ENCODE results near the gene TRHDE. TPM values are rescaled to one million over a fixed set of nuclear protein-coding genes. Genes with fewer than 3 reads are reported as not detected.

Gene TRHDE
- total RNA-seq, 4 donors from 2014 or later = 0.49 to 5.8 (median 1.1) TPM

DNA sequence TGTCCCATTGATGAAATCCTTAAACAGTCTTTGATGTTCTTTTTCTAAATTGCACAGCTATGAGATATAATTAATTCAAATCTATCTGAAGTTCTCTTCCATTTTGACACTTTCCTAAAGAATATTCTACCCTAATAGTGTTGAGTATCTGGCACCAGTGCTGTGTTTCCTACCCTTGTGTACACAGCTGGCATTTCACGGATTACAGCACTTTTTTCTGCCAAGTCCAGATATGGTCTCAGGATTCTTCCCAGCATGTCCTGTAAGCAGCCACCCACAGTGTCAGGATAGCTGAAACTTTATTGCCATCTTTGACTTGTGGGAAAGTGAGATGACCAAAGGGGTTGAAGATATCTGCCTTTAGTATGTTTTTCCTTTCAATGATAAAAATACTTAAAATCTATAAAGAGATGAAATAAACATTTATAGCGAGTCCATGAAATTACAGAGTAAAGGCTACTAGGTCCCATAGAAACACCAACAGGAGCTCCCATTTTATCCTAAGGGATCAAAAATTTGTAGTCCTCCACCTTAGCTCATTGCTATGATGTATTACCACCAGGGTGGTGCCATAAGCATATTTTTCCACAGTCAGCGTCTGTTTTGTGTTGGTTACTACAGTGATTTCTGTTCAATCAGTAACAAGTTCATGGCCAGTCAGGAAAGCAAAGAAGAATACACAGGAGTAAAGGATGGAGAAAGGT is 96.7 kb downstream of the TRHDE start:
- DNase-seq (ENCODE audit: low spot score in 2 of 2) = no peak
- no peak overlapping the region for H3K4me3 ChIP-seq (ENCODE audit: low read depth, poor library complexity, severe bottlenecking)
- intact Hi-C loops (cut with DNase I; ENCODE audit: low total_unique reads) = no loop called here
- WGBS, 2 donors = 70 to 71% methylated on average over 3 of the region's 3 CpGs
- TF ChIP-seq CTCF (IDR thresholded peaks at IDR 0.05) (no peak), POLR2A (IDR thresholded peaks at IDR 0.05) (no peak)

GRCh38 chr12:72369423-72369959 is 97.3 kb downstream of the TRHDE start:
- 57 to 58% methylated on average over 4 of the region's 4 CpGs for WGBS, 2 donors
- intact Hi-C loops (cut with DNase I; ENCODE audit: low total_unique reads) = no loop called here

GRCh38 chr12:72380441-72380840 is 108.3 kb downstream of the TRHDE start:
- intact Hi-C loops (cut with DNase I; ENCODE audit: low total_unique reads) = no loop called here
- no peak overlapping the region for H3K4me3 ChIP-seq (ENCODE audit: low read depth, poor library complexity, severe bottlenecking)
- TF ChIP-seq POLR2A (IDR thresholded peaks at IDR 0.05) (no peak), CTCF (IDR thresholded peaks at IDR 0.05) (no peak)
- no peak for DNase-seq (ENCODE audit: low spot score in 2 of 2)
- WGBS, 2 donors = 84 to 85% methylated on average over 2 of the region's 2 CpGs

More at GRCh38 chr12:72369423-72369959, 97.3 kb downstream of the TRHDE start:
- H3K4me3 ChIP-seq (ENCODE audit: low read depth, poor library complexity, severe bottlenecking) = no peak overlapping the region
- DNase-seq (ENCODE audit: low spot score in 2 of 2) = no peak
- TF ChIP-seq CTCF (IDR thresholded peaks at IDR 0.05) (no peak), POLR2A (IDR thresholded peaks at IDR 0.05) (no peak)

DNA sequence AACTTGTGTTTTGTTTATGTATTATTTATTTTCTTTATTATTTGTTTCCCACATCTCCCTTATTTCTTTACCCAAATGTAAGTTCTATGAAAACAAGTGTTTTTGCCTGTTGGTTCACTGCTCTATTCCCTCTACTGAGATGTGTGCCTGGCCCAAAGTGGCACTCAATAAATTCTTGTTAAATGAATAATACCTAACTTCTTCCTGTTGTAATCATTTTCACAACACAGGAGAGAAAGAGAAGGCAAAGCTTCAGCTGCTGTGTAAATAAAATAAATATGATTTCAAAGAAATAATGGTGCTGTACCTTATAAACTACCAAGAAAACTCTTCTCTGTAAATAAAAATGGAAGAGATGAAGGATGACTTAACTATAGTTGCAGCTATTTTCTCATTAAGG is 116.2 kb downstream of the TRHDE start:
- TF ChIP-seq POLR2A (IDR thresholded peaks at IDR 0.05) (no peak), CTCF (IDR thresholded peaks at IDR 0.05) (no peak)
- H3K4me3 ChIP-seq (ENCODE audit: low read depth, poor library complexity, severe bottlenecking) = no peak overlapping the region
- DNase-seq (ENCODE audit: low spot score in 2 of 2) = no peak
- intact Hi-C loops (cut with DNase I; ENCODE audit: low total_unique reads) = no loop called here

GRCh38 chr12:72390146-72390545 is 118.0 kb downstream of the TRHDE start:
- intact Hi-C loops (cut with DNase I; ENCODE audit: low total_unique reads) = no loop called here
- no peak for DNase-seq (ENCODE audit: low spot score in 2 of 2)
- TF ChIP-seq POLR2A (IDR thresholded peaks at IDR 0.05) (no peak), CTCF (IDR thresholded peaks at IDR 0.05) (no peak)
- H3K4me3 ChIP-seq (ENCODE audit: low read depth, poor library complexity, severe bottlenecking) = no peak overlapping the region
- 65 to 66% methylated on average over 1 of the region's 1 CpG for whole genome bisulfite sequencing, 2 donors

- TF ChIP-seq POLR2A (IDR thresholded peaks at IDR 0.05) = no peak
- no peak for TF ChIP-seq CTCF (IDR thresholded peaks at IDR 0.05)
- H3K4me3 ChIP-seq (ENCODE audit: low read depth, poor library complexity, severe bottlenecking) = no peak overlapping the region
- 30% methylated on average over 2 of the region's 2 CpGs for WGBS, 2 donors
- no peak for DNase-seq (ENCODE audit: low spot score in 2 of 2)
- intact Hi-C loops (cut with DNase I; ENCODE audit: low total_unique reads) = no loop called here
Observed at GRCh38 chr12:72406111-72406510, 133.9 kb downstream of the TRHDE start.

All from lower leg skin (tissue), 4 donors.